Measurements from ENCODE around the gene CXXC5. TPM values are rescaled to one million over a fixed set of nuclear protein-coding genes. Genes with fewer than 3 reads are reported as not detected.
"Not testable (repeated sequence)": the region's sequence is repeated elsewhere in the genome, so short reads cannot be mapped to it uniquely, and the experiment has no call there.

The CXXC5 gene
- 199 and 205 TPM in 2 replicates for total RNA-seq (2014; rRNA removed; shearing (Covaris generic))

DNA sequence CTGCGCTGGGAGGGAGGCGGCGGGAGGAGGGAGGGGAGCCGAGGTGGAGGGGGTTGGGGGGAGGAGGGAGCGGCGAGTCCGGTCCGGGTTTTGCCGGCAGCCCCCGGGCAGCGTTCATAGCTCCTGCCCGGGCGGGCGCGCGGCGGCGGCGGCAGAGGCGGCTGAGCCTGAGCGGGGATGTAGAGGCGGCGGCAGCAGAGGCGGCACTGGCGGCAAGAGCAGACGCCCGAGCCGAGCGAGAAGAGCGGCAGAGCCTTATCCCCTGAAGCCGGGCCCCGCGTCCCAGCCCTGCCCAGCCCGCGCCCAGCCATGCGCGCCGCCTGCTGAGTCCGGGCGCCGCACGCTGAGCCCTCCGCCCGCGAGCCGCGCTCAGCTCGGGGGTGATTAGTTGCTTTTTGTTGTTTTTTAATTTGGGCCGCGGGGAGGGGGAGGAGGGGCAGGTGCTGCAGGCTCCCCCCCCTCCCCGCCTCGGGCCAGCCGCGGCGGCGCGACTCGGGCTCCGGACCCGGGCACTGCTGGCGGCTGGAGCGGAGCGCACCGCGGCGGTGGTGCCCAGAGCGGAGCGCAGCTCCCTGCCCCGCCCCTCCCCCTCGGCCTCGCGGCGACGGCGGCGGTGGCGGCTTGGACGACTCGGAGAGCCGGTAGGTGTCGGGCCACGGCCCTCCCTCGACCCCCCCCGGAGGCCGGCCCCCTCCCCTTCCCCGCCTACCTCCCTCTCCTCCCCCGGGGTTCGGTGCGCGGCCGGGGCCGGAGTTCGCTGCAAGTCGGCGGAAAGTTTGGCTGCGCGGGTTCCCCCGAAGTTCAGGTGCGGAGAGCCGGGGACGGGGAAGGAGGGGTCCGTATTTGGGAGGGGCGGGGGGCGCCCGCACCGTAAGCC is at the start of gene CXXC5:
Gene CXXC5 (plus strand): TSS at position 145 of the 877 bp plus-strand sequence. CDS start 32,175 bp downstream, outside the sequence.
- DNase-seq (ENCODE audit: low read depth), result peak; percentile 94

DNA sequence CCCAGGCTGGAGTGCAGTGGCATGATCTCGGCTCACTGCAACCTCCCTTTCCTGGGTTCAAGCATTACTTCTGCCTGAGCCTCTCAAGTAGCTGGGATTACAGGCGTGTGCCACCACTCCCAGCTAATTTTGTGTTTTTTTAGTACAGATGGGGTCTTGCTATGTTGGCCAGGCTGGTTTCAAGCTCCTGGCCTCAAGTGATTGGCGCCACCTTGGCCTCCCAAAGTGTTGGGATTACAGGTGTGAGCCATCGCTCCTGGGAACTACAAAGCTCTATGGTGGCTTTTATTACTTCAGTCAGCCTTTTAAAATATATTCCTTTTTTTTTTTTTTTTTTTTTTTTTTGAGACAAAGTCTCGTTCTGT is 49.6 kb upstream of the CXXC5 start:
- DNase-seq (ENCODE audit: low read depth), result not testable (repeated sequence)

DNA sequence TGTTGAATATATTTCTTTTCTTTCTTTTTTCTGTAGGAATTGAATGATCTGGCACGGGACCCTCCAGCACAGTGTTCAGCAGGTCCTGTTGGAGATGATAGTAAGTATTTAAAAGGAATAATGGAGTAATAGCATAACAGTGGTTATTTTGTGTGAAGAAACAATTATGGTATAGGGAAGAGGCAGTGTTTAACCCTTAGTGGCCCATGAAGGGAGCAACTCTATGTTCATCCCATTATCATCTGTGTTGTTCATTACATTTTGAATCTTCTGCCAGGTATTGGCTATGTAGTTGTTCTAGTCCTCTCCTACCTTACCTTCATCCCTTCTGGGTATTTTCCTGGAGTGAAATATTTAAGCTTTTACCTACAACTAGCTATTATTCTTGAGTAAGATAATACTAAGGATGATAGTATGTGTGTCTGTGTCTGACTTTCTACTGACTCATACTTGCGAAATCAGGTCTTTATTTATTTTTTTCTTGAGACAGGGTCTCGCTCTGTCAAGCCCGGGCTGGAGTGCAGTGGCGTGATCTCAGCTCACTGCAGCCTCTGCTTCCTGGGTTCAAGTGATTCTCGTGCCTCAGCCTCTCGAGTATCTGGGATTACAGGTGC is 47.7 kb upstream of the CXXC5 start:
- peak; percentile 9 for DNase-seq (ENCODE audit: low read depth)

DNA sequence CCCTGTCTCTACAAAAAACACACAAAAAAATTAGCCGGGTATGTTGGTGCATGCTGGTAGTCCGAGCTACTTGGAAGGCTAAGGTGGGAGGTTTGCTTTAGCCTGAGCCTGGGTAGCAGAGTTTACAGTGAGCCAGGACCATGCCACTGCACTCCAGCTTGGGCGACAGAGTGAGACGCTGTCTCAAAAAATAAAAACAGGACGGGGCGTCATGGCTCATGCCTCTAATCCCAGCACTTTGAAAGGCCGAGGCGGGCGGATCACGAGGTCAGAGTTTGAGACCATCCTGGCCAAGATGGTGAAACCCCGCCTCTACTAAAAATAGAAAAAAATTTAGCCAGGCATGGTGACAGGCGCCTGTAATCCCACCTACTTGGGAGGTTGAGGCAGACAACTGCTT is 46.7 kb upstream of the CXXC5 start:
- no peak for DNase-seq (ENCODE audit: low read depth)

DNA sequence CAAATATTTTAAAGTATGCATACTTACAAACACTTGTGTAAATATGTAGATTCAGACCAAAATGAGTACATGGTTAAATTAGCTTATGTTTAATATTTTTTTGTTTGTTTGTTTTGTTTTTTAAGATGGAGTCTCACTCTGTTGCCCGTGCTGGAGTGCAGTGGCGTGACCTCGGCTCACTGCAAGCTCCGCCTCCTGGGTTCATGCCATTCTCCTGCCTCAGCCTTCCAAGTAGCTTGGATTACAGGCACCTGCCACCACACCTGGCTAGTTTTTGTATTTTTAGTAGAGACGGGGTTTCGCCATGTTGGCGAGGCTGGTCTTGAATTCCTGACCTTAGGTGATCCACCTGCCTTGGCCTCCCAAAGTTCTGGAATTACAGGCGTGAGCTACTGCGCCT is 46.2 kb upstream of the CXXC5 start:
- DNase-seq (ENCODE audit: low read depth), result not testable (repeated sequence)

DNA sequence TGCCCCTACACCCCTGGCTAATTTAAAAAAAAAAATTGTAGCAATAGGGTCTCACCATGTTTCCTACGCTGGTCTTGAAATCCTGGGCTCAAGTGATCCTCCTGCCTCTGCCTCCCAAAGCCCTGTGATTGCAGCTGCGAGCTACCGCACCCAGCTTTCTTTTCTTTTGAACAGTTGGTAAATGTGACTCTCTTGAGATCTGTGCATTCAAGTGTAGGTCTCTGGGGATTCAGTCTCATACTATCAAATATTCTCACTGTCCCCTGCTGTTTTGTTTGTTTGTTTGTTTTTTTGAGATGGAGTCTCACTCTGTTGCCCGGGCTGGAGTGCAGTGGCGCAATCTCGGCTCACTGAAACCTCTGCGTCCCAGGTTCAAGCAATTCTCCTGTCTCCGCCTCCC is 42.3 kb upstream of the CXXC5 start:
- DNase-seq (ENCODE audit: low read depth), result no peak

DNA sequence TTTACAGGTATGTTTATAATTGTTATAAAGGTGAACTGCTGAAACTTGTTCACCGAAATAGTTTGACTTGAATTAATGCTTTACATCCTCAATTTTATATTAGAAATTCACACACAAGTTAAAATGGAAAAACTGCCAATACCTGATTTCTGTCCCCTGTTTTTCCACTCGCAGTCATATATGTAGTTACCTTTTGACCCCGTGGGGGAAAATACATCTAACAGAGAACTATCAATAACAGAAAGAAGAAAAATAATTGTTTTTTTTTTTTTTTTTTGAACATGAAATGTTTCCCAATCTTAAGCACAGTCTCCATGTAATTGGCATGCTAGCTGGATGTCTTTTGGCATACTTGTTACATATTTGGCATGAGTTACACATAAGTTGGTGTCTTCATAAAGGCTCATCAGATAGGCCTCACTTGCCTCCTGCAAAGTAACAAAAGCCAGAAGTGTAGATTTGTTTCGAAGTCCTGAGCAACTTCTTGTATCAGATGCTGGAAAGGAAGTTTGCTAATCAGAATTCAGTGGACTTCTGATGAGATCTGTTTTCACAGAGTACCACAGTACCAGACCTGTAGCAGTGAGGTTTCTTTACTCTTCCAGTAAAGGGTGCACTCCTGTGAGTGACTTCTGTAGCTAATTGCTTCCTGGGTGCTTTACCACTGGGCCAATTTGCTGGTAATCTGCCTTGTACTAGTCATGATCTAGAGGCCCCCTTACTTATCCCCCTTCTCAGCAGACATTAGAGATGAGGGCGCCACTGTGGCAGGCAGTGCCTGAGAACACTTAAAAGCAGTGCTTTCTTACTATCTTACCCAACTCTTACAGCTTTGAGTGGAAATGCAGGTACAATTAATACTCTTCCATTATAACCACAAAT is 36.2 kb upstream of the CXXC5 start:
- DNase-seq (ENCODE audit: low read depth), result no peak

DNA sequence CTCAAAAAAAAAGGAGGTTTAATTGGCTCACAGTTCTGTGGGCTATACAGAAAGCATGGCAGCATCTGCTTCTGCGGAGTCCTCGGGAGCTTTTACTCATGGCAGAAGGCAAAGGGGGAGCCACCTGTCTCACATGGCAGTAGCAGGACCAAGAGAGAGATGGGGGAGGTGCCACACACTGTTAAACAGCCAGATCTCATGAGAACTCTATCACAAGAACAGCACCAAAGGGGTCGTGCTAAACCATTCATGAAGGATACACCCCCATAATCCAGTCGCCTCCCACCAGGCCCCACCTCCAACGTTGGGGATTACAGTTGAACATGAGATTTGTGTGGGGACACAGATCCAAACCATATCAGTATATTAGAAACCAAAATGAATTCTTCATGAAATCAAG is 28.3 kb upstream of the CXXC5 start:
- DNase-seq (ENCODE audit: low read depth), result no peak

DNA sequence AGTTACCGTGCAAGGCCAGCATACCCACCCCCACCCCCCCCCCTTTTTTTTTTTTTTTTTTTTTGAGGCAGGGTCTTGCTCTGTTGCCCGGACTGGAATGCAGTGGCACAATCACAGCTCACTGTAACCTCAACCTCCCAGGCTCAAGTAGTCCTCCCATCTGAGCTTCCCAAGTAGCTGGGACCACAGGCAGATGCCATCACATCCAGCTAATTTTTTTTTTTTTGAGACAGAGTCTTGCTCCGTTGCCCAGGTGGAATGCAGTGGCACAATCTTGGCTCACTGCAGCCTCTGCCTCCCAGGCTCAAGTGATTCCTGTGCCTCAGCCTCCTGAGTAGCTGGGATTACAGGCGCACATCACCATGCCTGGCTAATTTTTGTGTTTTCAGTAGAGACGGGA is 22.8 kb upstream of the CXXC5 start:
- DNase-seq (ENCODE audit: low read depth), result not testable (repeated sequence)

DNA sequence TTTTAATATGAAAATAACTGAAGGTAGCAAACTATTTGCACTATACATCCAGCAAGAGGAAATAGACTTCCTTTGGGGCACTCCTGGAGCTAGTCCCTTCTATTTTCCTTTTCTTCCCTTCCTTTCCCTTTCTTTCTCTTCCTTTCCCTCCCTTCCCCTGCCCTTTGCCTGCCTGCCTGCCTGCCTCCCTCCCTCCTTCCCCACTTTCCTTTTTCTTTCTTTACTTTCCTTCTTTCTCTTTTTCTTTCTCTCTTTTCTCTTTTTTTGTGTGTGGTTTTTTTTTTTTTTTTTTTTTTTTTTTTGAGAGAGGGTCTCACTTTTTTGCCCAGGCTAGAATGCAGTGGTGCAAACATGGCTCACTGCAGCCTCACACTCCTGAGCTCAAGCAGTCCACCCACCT is 17.3 kb upstream of the CXXC5 start:
- no peak for DNase-seq (ENCODE audit: low read depth)

DNA sequence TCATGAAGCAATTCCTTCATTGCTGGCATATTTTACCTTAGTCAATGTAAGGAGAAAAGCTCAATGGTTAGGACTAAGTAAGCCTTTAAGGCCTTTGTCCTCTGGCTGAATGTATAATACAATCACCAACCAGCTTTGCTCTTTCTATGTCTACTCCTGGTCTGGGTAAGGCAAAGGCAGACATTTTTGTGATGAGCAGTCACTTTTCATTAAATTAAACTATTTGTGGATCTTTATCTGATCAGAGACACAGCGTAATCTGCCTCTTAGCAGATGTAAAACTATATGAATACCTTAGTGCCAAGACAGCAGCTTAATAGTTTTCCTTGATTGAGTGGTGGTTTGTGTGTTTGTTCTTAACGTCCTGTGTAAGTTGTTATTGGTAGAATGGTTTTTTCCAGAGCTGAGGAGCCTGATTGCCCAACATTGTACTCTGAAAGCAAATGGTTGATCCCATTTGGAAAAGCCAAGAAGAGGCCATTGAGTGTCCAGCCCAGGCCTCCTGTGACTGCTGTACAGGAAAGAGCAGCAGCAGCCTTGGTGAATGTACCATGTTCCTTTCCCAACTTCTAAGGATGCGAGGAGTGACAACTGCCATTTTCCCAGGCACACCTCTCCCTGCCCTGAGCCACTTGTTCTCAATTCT is 16.5 kb upstream of the CXXC5 start:
- no peak for DNase-seq (ENCODE audit: low read depth)

DNA sequence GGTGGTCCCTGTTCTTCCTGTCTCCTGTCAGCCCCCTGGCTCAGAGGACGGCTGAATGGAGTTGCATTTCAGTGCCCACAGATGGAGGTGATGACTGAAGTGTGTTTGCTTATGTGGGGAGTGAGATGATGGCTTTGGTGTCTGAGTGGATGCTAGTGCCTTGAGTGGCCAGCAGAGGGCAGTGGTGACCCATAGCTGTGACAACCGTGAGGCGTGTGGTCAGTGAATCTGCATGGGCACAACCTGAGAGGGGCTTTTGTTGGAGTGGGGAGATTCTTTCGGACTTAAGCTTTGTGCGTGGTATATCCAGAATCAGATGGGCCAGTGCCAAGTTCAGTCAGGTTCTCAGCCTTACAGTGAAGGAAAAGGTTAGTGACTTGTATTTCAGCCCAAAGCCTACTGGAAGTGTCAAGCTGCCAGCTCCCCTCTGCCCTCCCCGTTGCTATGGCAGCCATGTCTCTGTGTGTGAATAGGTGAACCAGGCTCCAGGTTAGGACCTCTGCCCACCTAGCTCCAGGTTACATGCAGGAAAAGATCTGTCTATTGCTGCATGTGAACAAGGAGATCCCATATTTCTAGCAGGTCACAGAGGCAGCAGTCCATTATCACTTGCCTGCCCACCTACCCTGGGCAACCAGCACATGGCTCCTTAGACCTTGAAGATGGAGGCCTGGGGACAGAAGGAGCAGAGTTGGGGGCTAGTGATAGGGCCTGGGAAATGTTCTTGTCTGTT is 14.7 kb upstream of the CXXC5 start:
- DNase-seq (ENCODE audit: low read depth), result peak; percentile 88

DNA sequence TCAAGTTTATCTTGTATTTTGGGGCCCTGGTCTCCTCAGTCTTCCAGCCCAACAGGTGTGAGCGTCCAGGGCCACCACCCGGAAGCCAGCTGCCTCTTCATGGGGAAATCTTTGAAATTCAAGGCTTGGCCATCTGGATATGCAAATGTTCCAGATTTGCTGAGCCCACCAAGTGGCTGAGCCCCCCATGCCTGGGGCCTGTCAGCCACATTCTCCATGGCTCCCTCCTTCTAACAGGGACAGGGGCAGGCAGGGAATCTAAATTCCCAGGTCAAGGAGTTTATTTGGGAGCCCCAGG is 14.2 kb upstream of the CXXC5 start:
- no peak for DNase-seq (ENCODE audit: low read depth)

DNA sequence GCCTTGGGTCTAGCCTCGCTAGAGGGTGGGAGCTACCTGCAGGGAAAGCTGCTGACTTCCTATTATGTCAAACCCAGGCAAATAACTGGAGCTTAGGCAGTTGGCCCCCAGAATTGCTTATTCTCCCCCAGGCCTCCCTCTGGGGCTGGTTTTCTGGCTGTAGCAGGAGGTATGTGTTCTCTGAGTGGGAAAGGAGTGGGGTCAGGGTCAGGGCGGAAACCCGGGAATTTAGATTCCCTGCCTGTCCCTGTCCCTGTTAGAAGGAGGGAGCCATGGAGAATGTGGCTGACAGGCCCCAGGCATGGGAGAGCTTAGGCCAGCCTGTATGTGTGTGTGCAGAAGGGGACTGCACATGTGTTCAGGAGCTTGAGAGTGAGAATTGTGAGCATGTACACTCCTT is 13.6 kb upstream of the CXXC5 start:
- no peak for DNase-seq (ENCODE audit: low read depth)

DNA sequence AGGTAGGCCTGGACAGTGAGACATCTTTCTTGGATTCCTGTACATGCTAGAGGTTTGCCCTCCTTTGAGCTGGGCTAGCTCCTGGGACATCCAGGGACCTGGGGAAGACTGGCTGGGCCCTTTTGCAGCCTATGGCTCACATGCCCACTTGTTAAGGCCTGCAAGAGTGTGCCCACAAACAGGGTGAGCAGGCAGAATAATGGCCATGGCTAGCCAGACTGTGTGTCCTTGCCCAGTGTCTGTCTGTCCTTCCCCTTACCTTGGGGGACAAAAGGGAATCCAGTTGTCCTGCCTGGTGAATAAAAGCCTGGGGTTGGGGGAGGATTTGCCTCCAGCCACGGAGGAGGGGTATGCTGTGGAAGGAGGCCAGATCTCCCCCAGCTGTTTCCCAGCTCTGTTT is 13.0 kb upstream of the CXXC5 start:
- DNase-seq (ENCODE audit: low read depth), result no peak

DNA sequence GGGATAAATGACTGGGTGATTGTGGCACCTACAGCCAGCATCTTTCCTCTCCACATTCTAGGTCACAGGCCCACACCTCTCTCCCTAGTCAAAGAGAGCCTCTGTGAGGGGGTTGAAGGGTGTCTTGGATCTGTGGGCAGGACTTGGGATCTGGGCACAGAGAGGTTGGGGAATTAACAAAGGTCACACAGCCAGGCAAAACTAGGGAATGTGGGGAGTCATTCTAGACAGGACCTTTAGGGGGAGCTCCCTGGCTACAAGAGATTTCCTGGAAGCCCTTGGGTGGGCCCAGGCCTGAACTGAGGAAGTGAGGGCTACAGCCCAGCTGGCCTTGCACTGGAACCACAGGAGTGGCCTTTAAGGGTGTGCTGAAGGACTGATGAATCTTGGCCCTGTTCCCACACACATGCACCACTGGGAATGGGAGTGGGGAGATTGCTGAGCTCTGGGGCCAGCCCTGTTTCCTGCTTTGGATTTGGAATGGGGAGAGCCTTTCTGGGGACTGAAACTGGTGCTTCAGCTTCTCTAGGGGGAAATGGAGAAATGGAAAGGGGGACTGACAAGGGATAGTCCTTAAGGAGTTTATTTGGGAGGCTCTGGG is 12.4 kb upstream of the CXXC5 start:
- DNase-seq (ENCODE audit: low read depth), result peak; percentile 96

DNA sequence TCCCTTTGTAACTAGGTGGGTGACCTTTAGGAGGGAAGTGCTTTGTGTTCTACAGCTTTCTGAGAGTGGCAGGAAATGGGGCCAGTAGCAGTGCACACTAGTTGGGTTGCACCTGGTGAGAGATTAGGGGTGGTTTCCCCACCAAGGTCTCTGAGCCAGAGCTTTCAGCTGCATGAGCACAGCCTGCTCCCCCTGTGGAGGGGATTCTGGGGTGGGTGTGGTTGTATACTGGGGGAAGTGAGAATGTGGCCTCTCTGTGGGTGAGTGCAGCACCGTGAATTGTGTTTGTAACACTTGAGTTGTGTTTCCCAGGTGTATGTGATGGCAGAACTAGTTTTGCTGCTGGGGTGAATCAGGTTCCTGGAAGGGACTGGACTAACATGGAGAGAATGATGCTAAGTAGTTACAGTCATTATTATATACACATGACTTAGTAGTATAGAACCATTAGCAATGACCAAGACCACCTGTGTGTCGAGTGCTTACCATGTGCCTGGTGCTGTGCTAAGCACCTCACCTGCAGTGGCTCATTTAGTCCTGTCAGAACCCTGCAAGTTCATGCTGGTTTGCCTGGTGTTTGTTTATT is 11.8 kb upstream of the CXXC5 start:
- peak; percentile 55 for DNase-seq (ENCODE audit: low read depth)

DNA sequence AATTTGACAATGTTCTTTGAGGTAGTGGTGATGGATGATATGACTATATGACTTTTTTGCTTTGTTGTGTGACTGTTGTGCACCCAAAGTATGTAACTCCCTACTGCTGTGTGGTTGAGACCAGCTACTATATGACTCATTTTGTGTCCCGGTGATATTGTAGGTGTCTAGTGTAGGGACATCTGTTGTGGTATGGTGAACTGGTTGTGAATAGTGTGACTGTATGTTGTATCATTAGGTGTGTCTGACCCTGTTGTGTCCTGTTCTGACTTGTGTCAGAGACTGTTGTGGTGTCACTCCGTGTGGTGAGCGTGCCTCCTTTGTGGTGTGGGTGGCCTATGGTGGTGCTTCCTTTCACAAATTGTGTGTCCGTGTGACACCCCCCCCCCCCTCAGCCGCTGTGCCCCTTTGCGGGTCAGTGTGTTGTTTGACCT is 11.2 kb upstream of the CXXC5 start:
- peak; percentile 55 for DNase-seq (ENCODE audit: low read depth)

DNA sequence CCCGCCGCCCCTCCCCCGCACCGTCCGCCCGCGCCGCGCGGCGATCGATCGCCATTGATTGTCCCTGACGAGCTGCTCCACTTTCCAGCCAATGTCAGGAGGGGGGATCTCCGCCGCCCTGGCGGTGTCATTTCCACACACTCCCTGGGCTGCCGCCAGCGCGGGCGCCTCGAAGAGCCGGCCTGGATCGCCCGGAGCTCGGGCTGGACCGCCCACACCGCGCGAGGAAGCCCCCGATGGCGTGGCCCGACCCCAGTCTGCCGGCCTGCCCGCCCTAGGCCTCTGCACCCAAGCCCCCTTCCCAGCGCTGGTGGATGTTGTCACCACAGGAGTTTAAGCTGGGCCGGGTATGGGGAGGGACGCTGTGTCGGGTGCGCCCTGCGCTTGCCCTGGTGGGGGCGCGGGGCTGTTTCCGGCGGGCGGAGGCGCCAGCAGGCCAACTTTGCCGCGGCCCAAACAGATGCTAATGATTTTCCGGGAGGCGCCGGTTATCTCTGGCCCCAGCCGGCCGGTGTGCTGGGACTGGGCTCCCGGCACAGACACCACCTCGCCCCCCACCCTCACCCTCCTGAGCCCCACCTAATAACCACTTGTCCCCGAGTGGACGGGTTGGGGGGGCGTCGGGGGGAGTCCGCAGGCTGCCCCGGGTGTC is 10.6 kb upstream of the CXXC5 start:
- DNase-seq (ENCODE audit: low read depth), result peak; percentile 90

All from Daoy (cell line).